ENCODE measurements around the gene CPLANE1.
A peak's percentile ranks its signal among the peaks of the same experiment; 100 is the strongest.
"Not testable (repeated sequence)": the region's sequence is repeated elsewhere in the genome, so short reads cannot be mapped to it uniquely, and the experiment has no call there.

The CPLANE1 gene

DNA sequence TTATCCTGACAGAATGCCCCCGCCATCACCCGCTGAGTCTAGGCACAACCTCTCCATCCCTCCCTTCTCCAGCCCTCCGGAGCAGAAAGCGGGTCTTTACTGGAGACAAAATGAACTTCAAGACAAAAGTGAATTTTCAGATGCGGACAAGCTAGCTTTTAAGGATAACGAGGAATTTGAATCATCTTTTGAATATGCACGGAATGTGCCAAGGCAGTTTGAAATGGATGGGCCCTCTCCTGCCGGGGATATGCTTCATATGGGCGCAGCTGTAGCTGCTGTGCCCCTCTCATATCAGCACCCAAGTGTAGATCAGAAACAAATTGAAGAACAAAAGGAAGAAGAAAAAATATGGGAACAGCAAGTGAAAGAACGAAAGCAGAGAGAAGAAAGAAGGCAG lies 37.5 kb downstream of the CPLANE1 start:
- intact Hi-C loops (cut with DNase I) = no loop called here
- DNase-seq = no peak

DNA sequence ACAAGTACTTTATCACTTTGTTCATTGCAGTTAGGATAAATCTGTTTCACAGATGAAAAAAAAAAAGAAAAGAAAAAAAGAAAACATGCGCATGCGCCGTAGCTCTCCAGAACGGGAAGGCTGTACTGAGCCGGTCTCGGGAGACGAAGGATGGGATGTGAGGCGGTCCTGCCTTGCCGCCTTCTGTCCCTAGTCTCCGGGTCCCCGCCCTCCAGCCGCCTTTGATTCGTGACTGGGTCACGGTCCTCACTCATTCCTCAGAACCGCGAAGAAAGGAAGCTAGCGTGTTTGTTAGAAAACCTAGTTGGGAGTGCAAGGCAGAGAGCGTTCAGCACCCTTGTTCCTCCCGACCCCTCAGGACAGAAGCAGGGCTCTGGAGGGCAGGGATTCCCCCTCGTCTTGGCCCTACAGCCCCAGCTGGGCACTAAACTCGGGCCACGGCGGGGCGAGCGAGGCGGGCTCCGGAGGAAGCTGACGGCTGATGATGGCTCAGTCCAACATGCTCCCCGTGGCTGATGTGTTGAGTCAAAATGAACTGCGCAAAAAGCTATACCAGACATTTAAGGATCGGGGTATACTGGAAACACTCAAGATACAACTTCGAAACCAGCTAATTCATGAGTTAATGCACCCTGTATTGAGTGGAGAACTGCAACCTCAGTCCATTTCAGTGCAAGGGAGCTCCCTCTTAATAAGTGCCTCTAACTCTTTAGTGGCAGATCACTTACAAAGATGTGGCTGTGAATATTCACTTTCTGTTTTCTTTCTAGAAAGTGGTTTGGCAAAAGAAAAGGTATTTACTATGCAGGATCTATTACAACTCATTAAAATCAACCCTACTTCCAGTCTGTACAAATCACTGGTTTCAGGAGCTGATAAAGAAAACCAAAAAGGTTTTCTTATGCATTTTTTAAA lies 40.0 kb downstream of the CPLANE1 start:
- intact Hi-C loops (cut with DNase I) = no loop called here
- peak in 1 of 10 donors; percentile 85 for DNase-seq

DNA sequence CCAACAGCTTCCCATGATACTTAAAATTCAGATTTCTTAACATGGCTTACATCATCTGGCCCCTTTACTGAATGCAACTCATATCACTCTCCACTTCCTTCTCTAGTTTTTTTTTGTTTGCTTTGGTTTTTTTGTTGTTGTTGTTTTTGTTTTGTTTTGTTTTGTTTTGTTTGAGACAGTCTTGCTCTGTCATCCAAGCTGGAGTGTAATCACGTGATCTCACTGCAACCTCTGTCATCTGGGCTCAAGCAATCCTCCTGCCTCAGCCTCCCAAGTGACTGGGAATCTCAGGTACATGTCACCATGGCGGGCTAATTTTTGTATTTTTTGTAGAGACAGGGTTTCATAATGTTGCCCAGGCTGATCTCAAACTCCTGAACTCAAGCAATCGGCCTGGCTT lies 41.4 kb downstream of the CPLANE1 start:
- intact Hi-C loops (cut with DNase I) = no loop called here
- DNase-seq = no peak

DNA sequence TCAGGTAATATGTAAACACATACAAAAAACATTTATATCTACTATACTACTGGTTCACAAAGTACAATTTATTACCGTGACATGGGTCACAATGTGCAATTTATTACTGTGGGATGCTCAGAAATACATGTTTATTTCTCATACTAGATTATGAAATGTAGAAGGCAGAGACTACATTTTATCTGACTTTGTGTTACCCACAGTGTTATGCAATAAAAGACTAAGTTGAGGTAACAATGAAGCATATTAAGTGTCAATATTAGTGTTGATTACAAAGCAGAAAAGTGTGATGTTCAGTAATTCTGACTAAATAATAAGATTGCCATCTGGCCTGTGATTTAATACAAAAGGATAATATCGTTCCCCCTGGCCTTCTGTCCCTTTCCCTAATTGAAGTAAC lies 42.4 kb downstream of the CPLANE1 start:
- intact Hi-C loops (cut with DNase I) = no loop called here
- no peak for DNase-seq

DNA sequence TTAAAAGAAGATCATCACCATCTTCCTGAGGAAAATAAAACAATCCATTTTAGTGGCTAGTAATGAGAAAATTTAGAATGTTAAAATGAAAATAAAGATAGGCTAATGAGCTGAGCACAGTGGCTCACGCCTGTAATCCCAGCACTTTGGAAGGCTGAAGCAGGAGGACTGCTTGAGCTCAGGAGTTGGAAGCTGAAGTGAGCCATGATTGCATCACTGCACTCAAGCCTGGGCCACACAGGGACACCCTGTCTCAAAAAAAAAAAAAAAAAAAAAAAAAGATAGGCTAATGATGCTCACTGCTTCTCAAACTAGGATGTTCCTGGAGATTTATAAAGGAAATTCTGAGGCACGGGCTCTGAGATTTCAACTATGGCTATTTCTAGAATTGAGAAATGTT lies 50.3 kb downstream of the CPLANE1 start:
- DNase-seq = no peak
- intact Hi-C loops (cut with DNase I) = no loop called here

DNA sequence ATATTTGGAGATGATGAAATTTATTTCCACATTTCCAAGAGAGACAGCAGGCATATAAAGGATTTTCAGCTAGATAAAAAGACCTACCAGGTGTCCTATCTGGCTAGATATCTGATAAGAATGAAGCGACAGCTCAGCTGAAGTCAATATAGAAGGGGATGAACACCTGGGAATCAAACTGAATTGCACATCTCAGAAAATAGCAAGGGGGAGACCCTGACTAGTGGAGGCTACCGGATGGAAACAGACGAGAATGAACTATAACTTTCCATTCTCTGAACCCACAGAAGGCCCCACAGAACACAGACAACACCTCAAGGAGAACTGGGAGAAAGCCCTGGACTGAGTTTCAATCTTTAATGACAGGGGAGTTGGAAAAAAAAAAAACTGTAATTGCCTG lies 51.1 kb downstream of the CPLANE1 start:
- DNase-seq = no peak
- intact Hi-C loops (cut with DNase I) = no loop called here

DNA sequence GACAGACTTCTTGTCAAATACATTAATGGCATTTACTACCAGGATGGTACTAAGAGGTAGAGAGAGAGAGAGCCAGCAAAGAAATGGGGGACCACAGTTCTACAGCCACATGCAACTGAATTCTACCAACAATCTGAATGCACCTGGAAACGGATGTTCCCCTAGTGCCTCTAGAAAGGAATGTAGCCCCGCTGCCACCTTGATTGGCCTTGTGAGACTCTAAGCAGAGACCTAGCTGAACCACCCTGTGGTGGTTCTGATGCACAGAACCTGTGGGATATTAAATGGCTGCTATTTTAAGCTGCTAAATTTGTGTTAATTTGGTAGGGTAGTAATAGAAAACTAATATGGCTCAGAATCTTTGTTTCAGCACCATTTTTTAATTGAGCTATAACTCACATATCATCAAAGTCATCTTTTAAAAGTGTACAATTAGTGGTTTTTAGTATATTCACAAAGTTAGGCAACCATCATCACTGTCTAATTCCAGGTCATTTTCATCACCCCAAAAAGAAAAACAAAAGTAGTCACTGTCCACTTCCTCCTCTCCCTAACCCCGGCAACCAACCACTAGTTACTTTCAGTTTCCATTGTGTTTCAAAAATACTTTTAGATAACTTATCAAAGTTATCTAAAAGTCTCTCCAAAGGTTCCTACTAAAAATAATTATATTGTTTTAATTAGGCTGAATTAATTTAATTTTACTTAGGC lies 51.7 kb downstream of the CPLANE1 start:
- intact Hi-C loops (cut with DNase I) = no loop called here
- DNase-seq = no peak

DNA sequence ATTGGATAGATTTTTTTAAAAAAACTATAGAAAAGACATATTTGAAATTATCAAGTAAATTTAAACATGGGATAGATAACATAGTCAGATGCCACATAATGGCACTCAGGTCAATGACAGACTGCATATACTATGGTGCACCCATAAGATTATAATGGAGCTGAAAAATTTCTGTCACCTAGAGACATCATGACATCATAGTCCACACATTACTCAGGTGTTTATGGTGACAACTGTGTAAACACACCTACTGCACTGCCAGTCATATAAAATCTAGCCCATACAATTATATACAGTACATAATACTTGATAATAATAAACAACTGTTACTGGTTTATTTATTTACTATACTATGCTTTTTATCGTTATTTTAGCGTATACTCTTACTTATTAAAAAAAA lies 58.6 kb downstream of the CPLANE1 start:
- intact Hi-C loops (cut with DNase I) = no loop called here
- DNase-seq = no peak

DNA sequence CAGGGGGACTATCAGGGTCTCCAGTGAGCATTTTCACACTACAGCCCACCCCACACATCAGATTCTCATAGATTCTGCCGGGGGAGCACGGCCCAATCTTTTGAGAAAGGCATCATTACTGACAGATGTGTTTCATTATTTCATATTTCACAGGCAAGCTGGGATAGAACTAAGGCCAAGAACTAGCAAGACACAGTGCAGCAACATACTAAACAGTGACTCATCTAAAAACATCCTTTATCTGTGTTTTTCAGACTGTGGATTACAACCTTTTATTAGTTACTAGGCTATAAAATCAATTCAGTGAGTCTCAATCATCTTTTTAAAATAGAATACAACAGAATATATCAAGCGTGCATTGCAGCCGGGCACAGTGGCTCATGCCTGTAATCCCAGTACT lies 59.8 kb downstream of the CPLANE1 start:
- no peak for DNase-seq
- intact Hi-C loops (cut with DNase I) = no loop called here

DNA sequence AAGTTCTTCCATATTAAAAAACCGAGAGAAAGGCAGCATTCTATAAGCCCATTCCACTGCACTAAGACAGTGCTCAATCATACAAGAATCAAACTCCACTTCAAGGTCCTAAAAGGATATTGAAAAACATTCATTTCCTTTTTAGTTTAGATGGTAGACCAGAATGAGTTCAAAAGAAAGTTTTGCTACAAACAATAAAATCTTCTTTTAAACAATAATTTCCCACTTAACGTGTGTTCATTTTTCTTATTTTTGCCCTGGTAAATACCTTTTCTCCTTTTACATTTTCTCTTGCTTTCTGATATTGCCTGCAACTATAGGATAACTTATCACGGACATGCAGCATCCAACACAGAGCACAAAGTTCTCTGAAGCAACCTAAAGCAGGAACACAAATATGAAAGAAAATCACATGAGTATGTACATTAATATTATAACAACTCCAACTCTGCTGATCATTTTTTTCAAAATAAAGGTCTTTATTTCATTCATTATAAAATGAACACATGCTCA lies 61.7 kb downstream of the CPLANE1 start:
- no peak for DNase-seq
- intact Hi-C loops (cut with DNase I) = no loop called here

DNA sequence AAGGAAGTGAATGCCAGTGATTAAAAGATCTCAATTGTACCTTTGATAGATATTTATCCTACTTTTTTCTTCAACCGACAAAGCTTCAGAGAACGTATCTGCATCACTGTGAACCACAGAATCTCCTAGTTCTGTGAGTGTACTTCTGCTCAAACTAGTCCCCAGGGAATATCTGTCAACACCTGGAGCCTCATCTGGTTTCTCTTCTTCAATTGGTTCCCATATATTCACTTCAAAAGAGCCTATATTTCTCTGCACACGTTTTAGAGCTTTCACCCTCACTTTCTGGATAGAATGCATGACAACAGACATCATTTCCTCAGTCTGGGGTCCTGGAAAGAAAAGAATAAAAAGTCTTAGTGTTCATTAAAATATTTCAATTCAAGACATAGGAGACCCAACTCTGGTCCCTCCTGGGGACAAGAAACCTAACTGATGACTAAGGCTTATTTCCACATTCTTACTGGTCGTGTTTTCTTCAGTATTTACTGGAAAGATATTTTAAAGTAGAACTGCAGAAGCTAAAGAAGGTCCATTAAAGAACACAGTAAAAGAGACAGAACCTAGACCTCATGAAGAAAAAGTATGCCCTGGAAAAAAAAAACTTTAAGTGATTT lies 64.3 kb downstream of the CPLANE1 start:
- no peak for DNase-seq
- intact Hi-C loops (cut with DNase I) = no loop called here

DNA sequence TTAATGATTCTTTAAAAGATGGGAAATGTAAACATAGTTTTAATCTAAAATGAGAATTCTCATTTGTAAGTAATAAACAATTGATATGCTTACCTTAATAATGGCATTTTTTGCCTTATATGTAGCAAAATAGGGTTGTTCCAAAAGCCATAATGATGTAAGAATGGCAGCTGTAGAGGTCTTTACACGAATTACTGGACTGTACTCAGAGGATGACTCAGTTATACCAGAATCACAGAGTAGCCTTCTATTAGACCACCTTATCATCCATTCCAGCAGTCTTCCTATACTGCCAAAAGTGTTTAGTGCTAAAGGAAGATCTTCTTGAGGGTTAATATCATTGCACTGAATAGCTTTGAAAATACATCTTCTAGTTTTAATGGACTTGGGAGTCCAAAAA lies 66.5 kb downstream of the CPLANE1 start:
- DNase-seq = no peak
- intact Hi-C loops (cut with DNase I) = no loop called here

DNA sequence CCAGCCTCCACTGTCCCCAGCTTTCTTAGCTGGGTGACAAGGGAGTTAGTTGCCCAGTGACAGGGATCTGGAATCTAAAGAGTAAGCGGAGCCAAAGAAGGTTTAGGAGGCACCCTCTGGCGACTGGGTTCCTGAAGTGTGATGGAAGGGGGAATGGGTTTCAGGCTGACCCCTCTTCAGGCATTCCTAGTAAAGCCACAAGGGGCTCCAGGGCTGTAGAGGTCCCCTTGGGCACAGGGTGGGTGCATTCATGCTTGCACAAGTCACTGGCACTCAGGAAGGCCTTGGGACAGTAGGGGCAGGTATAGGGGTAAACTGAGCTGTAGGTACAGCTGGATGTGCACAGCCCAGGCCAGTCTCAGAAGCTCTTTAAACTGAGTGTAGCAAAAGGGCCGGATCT lies 74.2 kb downstream of the CPLANE1 start:
- no peak for DNase-seq
- intact Hi-C loops (cut with DNase I) = no loop called here

DNA sequence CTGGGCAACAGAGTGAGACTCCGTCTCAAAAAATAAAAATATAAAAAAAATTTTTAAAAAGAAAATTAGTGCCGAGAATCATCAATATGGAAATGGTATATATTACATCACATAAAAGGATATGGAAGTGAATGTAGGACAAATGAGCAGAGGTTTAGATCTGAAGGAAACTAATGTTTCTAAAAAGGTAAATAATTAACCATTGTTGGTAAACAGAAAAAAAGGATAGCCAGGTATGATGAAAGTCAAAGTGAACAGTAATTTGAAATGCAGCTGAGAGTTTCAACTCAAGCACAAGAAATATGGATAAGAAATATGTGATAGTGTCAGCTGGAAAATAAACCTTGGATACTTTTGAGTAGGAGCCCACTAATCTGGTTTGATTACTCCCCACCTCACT lies 76.2 kb downstream of the CPLANE1 start:
- intact Hi-C loops (cut with DNase I) = no loop called here
- DNase-seq = no peak

DNA sequence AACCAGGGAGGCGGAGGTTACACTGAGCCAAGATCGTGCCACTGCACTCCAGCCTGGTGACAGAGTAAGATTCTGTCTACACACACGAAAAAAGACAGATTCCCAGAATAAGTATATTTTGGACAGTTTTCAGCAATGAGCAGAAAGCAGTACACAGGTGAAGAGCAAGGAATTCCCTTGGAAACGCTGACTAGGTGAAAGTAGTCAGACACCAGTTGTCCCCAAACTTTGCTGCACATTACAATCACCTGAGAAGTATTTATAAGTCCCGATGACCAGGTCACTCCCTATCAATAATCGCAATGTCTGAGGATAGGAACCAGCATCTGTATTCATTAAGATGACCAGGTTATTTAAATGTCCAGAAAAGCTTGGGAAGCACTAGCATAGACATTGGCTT lies 78.3 kb downstream of the CPLANE1 start:
- intact Hi-C loops (cut with DNase I) = no loop called here

DNA sequence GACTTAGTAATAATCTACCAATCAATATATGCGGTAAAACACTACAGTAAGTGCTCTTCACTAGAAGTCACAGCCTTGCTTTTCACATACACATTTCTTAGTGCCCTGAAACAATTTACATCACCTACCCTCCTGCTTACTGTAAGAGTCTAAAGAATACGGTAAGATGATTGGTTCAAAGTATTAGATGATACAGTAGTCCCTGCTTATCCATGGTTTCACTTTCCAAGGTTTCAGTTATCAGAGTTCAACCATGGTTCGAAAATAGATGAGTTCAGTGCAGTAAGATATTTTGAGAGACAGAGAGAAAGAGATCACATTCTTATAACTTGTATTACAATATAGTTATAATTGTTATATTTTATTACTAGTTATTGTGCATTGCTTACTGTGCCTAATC lies 83.0 kb downstream of the CPLANE1 start:
- intact Hi-C loops (cut with DNase I) = no loop called here
- no peak for DNase-seq

More for the DNA sequence above, 78.3 kb downstream of the CPLANE1 start:
- no peak for DNase-seq

DNA sequence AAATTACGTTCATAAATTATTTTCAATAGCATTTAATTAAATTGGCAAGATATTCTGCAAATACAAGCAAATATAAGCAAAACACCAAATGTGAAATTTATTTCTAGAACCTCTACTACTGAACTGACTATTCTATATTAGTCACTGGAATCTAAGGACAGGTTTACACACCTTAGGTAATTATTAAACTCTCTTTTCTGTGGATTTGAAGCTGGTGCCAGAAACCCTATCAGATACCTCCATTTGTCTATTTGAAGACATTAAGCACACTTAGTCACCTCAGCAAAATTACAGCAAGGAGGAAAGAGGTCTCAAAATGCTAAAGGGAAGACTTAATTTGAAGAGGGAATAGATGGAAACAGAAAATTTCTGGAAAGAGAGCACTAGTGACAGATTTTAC lies 83.4 kb downstream of the CPLANE1 start:
- no peak for DNase-seq
- intact Hi-C loops (cut with DNase I) = no loop called here

DNA sequence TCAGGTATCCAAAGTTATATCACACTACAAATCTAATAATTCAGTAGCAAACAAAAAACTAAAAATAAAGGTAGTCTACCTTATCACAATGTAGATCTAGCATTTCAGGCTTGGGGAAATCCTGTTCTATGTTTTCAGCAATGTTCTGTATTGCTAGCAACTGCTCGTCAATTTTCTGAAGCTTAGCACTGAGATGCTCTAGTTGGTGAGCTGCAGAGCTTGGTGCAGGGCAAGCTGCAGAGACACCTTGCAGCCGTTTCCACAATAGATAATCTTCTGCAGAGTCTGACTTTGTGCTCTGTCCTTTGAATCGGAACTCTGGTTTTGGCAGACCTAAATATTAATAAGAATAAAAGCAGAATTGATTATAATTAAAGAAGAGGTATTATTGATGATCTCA lies 95.5 kb downstream of the CPLANE1 start:
- no peak for DNase-seq

DNA sequence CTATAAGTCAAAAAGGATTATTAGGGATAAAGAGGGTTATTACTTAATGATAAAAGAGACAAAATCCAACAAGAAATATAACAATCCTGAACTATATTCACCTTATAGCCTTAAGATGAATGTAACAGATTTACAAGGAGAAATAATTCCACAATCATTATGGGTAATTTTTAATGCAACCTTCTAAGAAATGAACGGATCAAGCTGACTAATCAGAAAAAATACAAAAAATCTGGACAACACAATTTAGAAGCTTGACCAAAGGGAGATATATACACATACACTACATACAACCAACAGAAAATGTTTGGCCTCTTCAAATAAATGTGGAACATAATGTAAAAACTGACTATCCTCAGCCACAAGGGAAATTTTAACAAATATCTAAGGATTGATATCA lies 102.3 kb downstream of the CPLANE1 start:
- intact Hi-C loops (cut with DNase I) = no loop called here
- no peak for DNase-seq

More for the DNA sequence above, 95.5 kb downstream of the CPLANE1 start:
- intact Hi-C loops (cut with DNase I) = no loop called here

DNA sequence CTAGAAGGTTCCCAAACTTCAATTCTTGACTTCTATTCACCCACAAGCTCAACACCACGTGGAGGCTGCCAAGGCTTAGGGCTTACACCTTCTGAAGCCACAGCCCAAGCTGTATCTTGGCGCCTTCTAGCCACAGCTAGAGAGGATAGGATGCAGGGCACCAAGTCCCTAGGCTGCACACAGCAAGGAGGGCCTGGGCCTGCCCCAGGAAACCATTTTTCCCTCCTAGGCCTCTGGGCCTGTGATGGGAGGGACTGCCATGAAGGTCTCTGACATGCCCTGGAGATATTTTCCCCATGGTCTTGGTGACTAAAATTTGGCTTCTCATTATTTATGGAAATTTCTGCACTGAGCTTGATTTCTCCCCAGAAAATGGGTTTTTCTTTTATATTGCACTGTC lies 112.5 kb downstream of the CPLANE1 start:
- DNase-seq = no peak
- intact Hi-C loops (cut with DNase I) = no loop called here

DNA sequence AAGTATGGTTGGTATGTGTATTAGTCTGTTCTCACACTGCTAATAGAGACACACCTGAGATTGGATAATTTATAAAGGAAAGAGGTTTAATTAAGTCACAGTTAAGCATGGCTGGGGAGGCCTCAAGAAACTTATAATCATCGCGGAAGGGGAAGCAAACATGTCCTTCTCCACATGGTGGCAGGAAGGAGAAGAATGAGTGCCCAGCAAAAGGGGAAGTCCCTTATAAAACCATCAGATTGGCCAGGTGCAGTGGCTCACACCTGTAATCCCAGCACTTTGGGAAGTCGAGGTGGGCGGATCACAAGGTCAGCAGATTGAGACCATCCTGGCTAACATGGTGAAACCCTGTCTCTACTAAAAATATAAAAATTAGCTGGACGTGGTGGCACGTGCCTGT lies 113.9 kb downstream of the CPLANE1 start:
- intact Hi-C loops (cut with DNase I); DNase-seq: not testable (repeated sequence)
